Small intestine (tissue), 7 donors: ENCODE data around the gene EGFLAM. TPM values are rescaled to one million over a fixed set of nuclear protein-coding genes. Genes with fewer than 3 reads are reported as not detected.

ENCODE experiments used
- DNase-seq, 2 donors: peaks; one replicate each; pipeline versions ENCODE4 v3.0.0 to v3.0.0-alpha.2; 2013
- FAIRE-seq: peaks from 2 replicates; lab custom pipeline; 2012; peaks lifted over from hg19 to GRCh38; lab: Jason Lieb, UNC
- H3K27ac ChIP-seq, 3 donors: one replicate each; pipeline ENCODE4 v1.5.1; 2013; ENCODE audit warnings: low read length in 2 of 3, mild to moderate bottlenecking in 2 of 3, control low read depth in 1 of 3, inconsistent platforms in 1 of 3, low read depth in 1 of 3, moderate library complexity in 1 of 3
- H3K27me3 ChIP-seq, 3 donors: one replicate each; pipeline ENCODE4 v1.6.1; 2013; ENCODE audit warnings: low read length in 3 of 3, inconsistent platforms in 1 of 3; ENCODE audit not compliant: control insufficient read depth in 3 of 3, insufficient read depth in 3 of 3
- H3K36me3 ChIP-seq, 3 donors: one replicate each; pipeline ENCODE4 v1.6.1; 2013; ENCODE audit warnings: low read length in 3 of 3, inconsistent platforms in 1 of 3, low read depth in 1 of 3, mild to moderate bottlenecking in 1 of 3, moderate library complexity in 1 of 3; ENCODE audit not compliant: control insufficient read depth in 3 of 3, insufficient read depth in 2 of 3
- H3K4me1 ChIP-seq, 3 donors: one replicate each; pipeline ENCODE4 v1.6.1; 2013; ENCODE audit warnings: low read length in 2 of 3, inconsistent platforms in 1 of 3, low read depth in 1 of 3, mild to moderate bottlenecking in 1 of 3, moderate library complexity in 1 of 3; ENCODE audit not compliant: control insufficient read depth in 3 of 3, insufficient read depth in 2 of 3
- H3K4me3 ChIP-seq, 3 donors: one replicate each; pipeline ENCODE4 v1.5.1; 2013; ENCODE audit warnings: low read length in 3 of 3, control low read depth in 1 of 3, inconsistent platforms in 1 of 3, low read depth in 1 of 3, mild to moderate bottlenecking in 1 of 3, moderate library complexity in 1 of 3
- H3K9me3 ChIP-seq, 2 donors: one replicate each; pipeline ENCODE4 v1.6.1; 2013; ENCODE audit warnings: low read depth in 1 of 2, low read length in 1 of 2; ENCODE audit not compliant: control insufficient read depth in 2 of 2, insufficient read depth in 1 of 2
- WGBS, 3 donors: extraction: QIAGEN DNeasy Blood & Tissue Kit; methylation state at CpG; one replicate each; pipeline ENCODE4 v1.1.7; 2013; 5-methylcytosine and 5-hydroxymethylcytosine counted together
- polyA plus RNA-seq, 4 donors: library from polyadenylated mRNA; stranded (reverse) in 3 of 4; unstranded in 1 of 4; fragments of 200-250 nt in 3 of 4; fragments of 120-200 nt in 1 of 4; gene quantifications; one replicate each; pipeline versions ENCODE4 v1.2.1 to v1.2.3, GENCODE V29; 2013
- donor health status: healthy with polysubstance abuse.
- donor health status: control.
- donor health status: control.
- donor health status: Bipolar disorder and iron deficiency.
- donor health status: healthy.

EGFLAM gene
- polyA plus RNA-seq, 4 donors = 0.54 to 1.9 (median 1.7) TPM; not detected in 1

DNA sequence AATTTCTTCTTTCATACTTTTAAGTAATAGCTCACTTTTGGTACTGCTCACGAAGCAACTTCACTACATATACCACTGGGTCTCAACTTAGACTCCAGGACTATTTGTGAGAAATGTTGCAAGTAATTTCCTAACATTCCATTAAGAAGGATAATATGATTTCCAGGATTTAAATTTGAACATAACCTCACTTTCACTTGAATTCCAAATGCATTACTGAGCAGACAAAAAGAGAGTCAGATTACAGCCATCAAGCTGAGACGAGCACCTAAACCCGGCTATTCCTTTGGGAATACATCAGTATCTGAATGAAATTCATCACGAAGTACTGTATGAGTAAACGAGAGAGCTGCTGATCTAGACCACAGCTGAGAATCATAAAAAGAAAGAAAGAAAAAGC lies 250.8 kb downstream of the EGFLAM start:
- H3K27ac ChIP-seq = no peak overlapping the region
- DNase-seq (no peak), FAIRE-seq (no peak)
- no peak overlapping the region for H3K4me3 ChIP-seq
- H3K36me3 ChIP-seq = no peaks in the 10 kb centered on the region
- 70 to 82% (median 76%) methylated on average over 5 of the region's 5 CpGs for WGBS, 3 donors
- H3K9me3 ChIP-seq = no peaks in the 10 kb centered on the region
- no peaks in the 10 kb centered on the region for H3K4me1 ChIP-seq
- no peaks in the 10 kb centered on the region for H3K27me3 ChIP-seq
